Immature natural killer cell (primary cell): ENCODE results near the gene LGSN. TPM values are rescaled to one million over a fixed set of nuclear protein-coding genes. Genes with fewer than 3 reads are reported as not detected.
"Not testable (repeated sequence)": the region's sequence is repeated elsewhere in the genome, so short reads cannot be mapped to it uniquely, and the experiment has no call there.

Source experiments
- DNase-seq, 3 donors: peaks; one replicate each; pipeline ENCODE4 v3.0.0; 2022; ENCODE audit warnings: mixed read lengths in 1 of 3
- H3K27ac Mint-ChIP-seq, 6 donors: one replicate each; pipeline ENCODE4 v1.8.0; 2020; ENCODE audit warnings: mixed read lengths in 6 of 6, mild to moderate bottlenecking in 5 of 6, inconsistent platforms in 4 of 6, moderate library complexity in 3 of 6
- H3K27me3 Mint-ChIP-seq, 3 donors: one replicate each; pipeline ENCODE4 v1.8.0; 2020 to 2021; ENCODE audit warnings: low read depth in 3 of 3, mild to moderate bottlenecking in 3 of 3, mixed read lengths in 3 of 3, moderate library complexity in 3 of 3, inconsistent platforms in 1 of 3
- H3K36me3 Mint-ChIP-seq, 3 donors: one replicate each; pipeline ENCODE4 v1.8.0; 2020; ENCODE audit warnings: mixed read lengths in 3 of 3, inconsistent platforms in 2 of 3, mild to moderate bottlenecking in 2 of 3
- H3K4me1 Mint-ChIP-seq, 2 donors: one replicate each; pipeline ENCODE4 v1.8.0; 2020; ENCODE audit warnings: inconsistent platforms in 2 of 2, mild to moderate bottlenecking in 2 of 2, mixed read lengths in 2 of 2, moderate library complexity in 1 of 2
- H3K4me3 Mint-ChIP-seq, 5 donors: one replicate each; pipeline ENCODE4 v1.8.0; 2020; ENCODE audit warnings: mild to moderate bottlenecking in 5 of 5, mixed read lengths in 5 of 5, inconsistent platforms in 3 of 5, moderate library complexity in 3 of 5
- H3K9me3 Mint-ChIP-seq, 6 donors: one replicate each; pipeline ENCODE4 v1.8.0; 2020; ENCODE audit warnings: mild to moderate bottlenecking in 6 of 6, mixed read lengths in 6 of 6, inconsistent platforms in 4 of 6, moderate library complexity in 3 of 6
- polyA plus RNA-seq, 3 donors: library from polyadenylated mRNA; unstranded; fragments of 300-500 nt; fragmentation: Illumina TruSeq; gene quantifications; one replicate each; pipeline ENCODE4 v1.2.3, GENCODE V29; 2021

Gene LGSN
- not detected for polyA plus RNA-seq

- no peaks in the 10 kb centered on the region for H3K27me3 Mint-ChIP-seq
- H3K4me1 Mint-ChIP-seq, result no peaks in the 10 kb centered on the region
These were observed at the start of gene LGSN for GRCh38 chr6:63319939-63320338. TSS of gene LGSN (minus strand) at chr6:63319983. CDS start at chr6:63319943, 40 bp downstream.

GRCh38 chr6:63368347-63368746 is 48.6 kb upstream of the LGSN start:
- H3K36me3 Mint-ChIP-seq, result peaks cover 0 to 2% (median 0%) of the 10 kb centered on the region in 3 donors
- H3K4me3 Mint-ChIP-seq, result no peak overlapping the region
- H3K4me1 Mint-ChIP-seq, result no peaks in the 10 kb centered on the region
- H3K9me3 Mint-ChIP-seq, result peaks cover 9 to 19% (median 12%) of the 10 kb centered on the region in 6 donors
- peaks cover 0 to 3% (median 0%) of the 10 kb centered on the region in 3 donors for H3K27me3 Mint-ChIP-seq
- no peak for DNase-seq
- H3K27ac Mint-ChIP-seq, result no peak overlapping the region

More at GRCh38 chr6:63319939-63320338, at the start of gene LGSN:
- Mint-ChIP-seq H3K27ac (peak within 1 kb of the TSS in 1 of 6 donors; percentile 39), H3K4me3 (no peak within 1 kb of the TSS), H3K36me3 (no peaks in the 10 kb centered on the region), H3K9me3 (peaks cover 0 to 6% (median under 1%) of the 10 kb centered on the region in 6 donors)
- no peak for DNase-seq

- H3K9me3 Mint-ChIP-seq, result peaks cover 5 to 36% (median 12%) of the 10 kb centered on the region in 6 donors
- not testable (repeated sequence) for H3K36me3 Mint-ChIP-seq, DNase-seq, H3K4me3 Mint-ChIP-seq, H3K27me3 Mint-ChIP-seq, H3K27ac Mint-ChIP-seq, H3K4me1 Mint-ChIP-seq
These were observed 42.8 kb upstream of the LGSN start for GRCh38 chr6:63362500-63363120.

- H3K9me3 Mint-ChIP-seq, result peaks cover 0 to 16% (median 3%) of the 10 kb centered on the region in 6 donors
- not testable (repeated sequence) for H3K36me3 Mint-ChIP-seq, H3K4me3 Mint-ChIP-seq, H3K27ac Mint-ChIP-seq, H3K27me3 Mint-ChIP-seq, DNase-seq, H3K4me1 Mint-ChIP-seq
These were observed 37.6 kb upstream of the LGSN start for GRCh38 chr6:63357384-63357783.

- no peak overlapping the region for H3K4me3 Mint-ChIP-seq
- peaks cover 16 to 24% of the 10 kb centered on the region in 2 donors for H3K4me1 Mint-ChIP-seq
- peaks cover 0 to 16% (median 3%) of the 10 kb centered on the region in 6 donors for H3K9me3 Mint-ChIP-seq
- no peak overlapping the region for H3K27ac Mint-ChIP-seq
- DNase-seq, result no peak
- peaks cover 2 to 8% (median 5%) of the 10 kb centered on the region in 3 donors for H3K27me3 Mint-ChIP-seq
- no peaks in the 10 kb centered on the region for H3K36me3 Mint-ChIP-seq
These were observed 35.8 kb upstream of the LGSN start for GRCh38 chr6:63355632-63356031.

- H3K36me3 Mint-ChIP-seq, result no peaks in the 10 kb centered on the region
- peak overlapping the region in 4 of 5 donors; percentile 49 to 79 (median 70) for H3K4me3 Mint-ChIP-seq
- H3K9me3 Mint-ChIP-seq, result peaks cover 0 to 4% (median 0%) of the 10 kb centered on the region in 6 donors
- DNase-seq, result no peak
- H3K27ac Mint-ChIP-seq, result peak overlapping the region in 5 of 6 donors; percentile 41 to 83 (median 75)
- H3K27me3 Mint-ChIP-seq, result peaks cover 2 to 8% (median 5%) of the 10 kb centered on the region in 3 donors
- peaks cover 16 to 24% of the 10 kb centered on the region in 2 donors for H3K4me1 Mint-ChIP-seq
These were observed 33.5 kb upstream of the LGSN start for GRCh38 chr6:63353286-63353630.

- H3K4me1 Mint-ChIP-seq, result peaks cover 16 to 24% of the 10 kb centered on the region in 2 donors
- H3K9me3 Mint-ChIP-seq, result peaks cover 0 to 4% (median 0%) of the 10 kb centered on the region in 6 donors
- H3K27me3 Mint-ChIP-seq, result peaks cover 2 to 8% (median 5%) of the 10 kb centered on the region in 3 donors
- H3K4me3 Mint-ChIP-seq, result peak overlapping the region; percentile 49 to 79 (median 71)
- peak; percentile 19 to 27 (median 25) for DNase-seq
- H3K36me3 Mint-ChIP-seq, result no peaks in the 10 kb centered on the region
- H3K27ac Mint-ChIP-seq, result peak overlapping the region; percentile 53 to 83 (median 78)
These were observed 32.9 kb upstream of the LGSN start for GRCh38 chr6:63352544-63353285.

GRCh38 chr6:63352069-63352543 is 32.3 kb upstream of the LGSN start:
- H3K4me1 Mint-ChIP-seq, result peaks cover 16 to 24% of the 10 kb centered on the region in 2 donors
- no peaks in the 10 kb centered on the region for H3K36me3 Mint-ChIP-seq
- peak overlapping the region; percentile 49 to 79 (median 71) for H3K4me3 Mint-ChIP-seq
- peak overlapping the region; percentile 53 to 83 (median 78) for H3K27ac Mint-ChIP-seq
- no peak for DNase-seq
- peaks cover 0 to 8% (median 0%) of the 10 kb centered on the region in 6 donors for H3K9me3 Mint-ChIP-seq
- peaks cover 2 to 8% (median 5%) of the 10 kb centered on the region in 3 donors for H3K27me3 Mint-ChIP-seq

GRCh38 chr6:63349401-63349800 is 29.6 kb upstream of the LGSN start:
- Mint-ChIP-seq H3K9me3 (peaks cover 0 to 8% (median 0%) of the 10 kb centered on the region in 6 donors), H3K4me3 (no peak overlapping the region), H3K27ac (no peak overlapping the region), H3K27me3 (peaks cover 4 to 8% (median 5%) of the 10 kb centered on the region in 3 donors), H3K4me1 (peaks cover 16 to 24% of the 10 kb centered on the region in 2 donors), H3K36me3 (no peaks in the 10 kb centered on the region)
- DNase-seq, result no peak

GRCh38 chr6:63348836-63349235 is 29.1 kb upstream of the LGSN start:
- peaks cover 16 to 24% of the 10 kb centered on the region in 2 donors for H3K4me1 Mint-ChIP-seq
- DNase-seq, result no peak
- H3K27me3 Mint-ChIP-seq, result peaks cover 4 to 8% (median 5%) of the 10 kb centered on the region in 3 donors
- H3K36me3 Mint-ChIP-seq, result no peaks in the 10 kb centered on the region
- H3K4me3 Mint-ChIP-seq, result no peak overlapping the region
- peaks cover 0 to 8% (median 0%) of the 10 kb centered on the region in 6 donors for H3K9me3 Mint-ChIP-seq
- no peak overlapping the region for H3K27ac Mint-ChIP-seq

GRCh38 chr6:63347599-63347998 is 27.8 kb upstream of the LGSN start:
- H3K36me3 Mint-ChIP-seq, result no peaks in the 10 kb centered on the region
- H3K4me3 Mint-ChIP-seq, result no peak overlapping the region
- no peak overlapping the region for H3K27ac Mint-ChIP-seq
- peaks cover 10 to 17% of the 10 kb centered on the region in 2 donors for H3K4me1 Mint-ChIP-seq
- H3K27me3 Mint-ChIP-seq, result peaks cover 4 to 6% (median 5%) of the 10 kb centered on the region in 3 donors
- DNase-seq, result no peak
- peaks cover 0 to 8% (median 0%) of the 10 kb centered on the region in 6 donors for H3K9me3 Mint-ChIP-seq

- Mint-ChIP-seq H3K27me3 (peaks cover 0 to 4% (median 0%) of the 10 kb centered on the region in 3 donors), H3K4me1 (peaks cover 2 to 4% of the 10 kb centered on the region in 2 donors), H3K9me3 (peaks cover 0 to 8% (median 0%) of the 10 kb centered on the region in 6 donors), H3K36me3 (no peaks in the 10 kb centered on the region), H3K4me3 (no peak overlapping the region), H3K27ac (no peak overlapping the region)
- DNase-seq, result no peak
These were observed 26.5 kb upstream of the LGSN start for GRCh38 chr6:63346217-63346835.

- H3K4me1 Mint-ChIP-seq, result no peaks in the 10 kb centered on the region
- H3K27me3 Mint-ChIP-seq, result peaks cover 0 to under 1% (median 0%) of the 10 kb centered on the region in 3 donors
- no peak overlapping the region for H3K27ac Mint-ChIP-seq
- no peak overlapping the region for H3K4me3 Mint-ChIP-seq
- DNase-seq, result no peak
- H3K9me3 Mint-ChIP-seq, result peaks cover 3 to 19% (median 5%) of the 10 kb centered on the region in 6 donors
- H3K36me3 Mint-ChIP-seq, result peaks cover 0 to 4% (median 0%) of the 10 kb centered on the region in 3 donors
These were observed 20.6 kb upstream of the LGSN start for GRCh38 chr6:63340351-63340750.
